ENCODE data around the gene COG7.

DNA sequence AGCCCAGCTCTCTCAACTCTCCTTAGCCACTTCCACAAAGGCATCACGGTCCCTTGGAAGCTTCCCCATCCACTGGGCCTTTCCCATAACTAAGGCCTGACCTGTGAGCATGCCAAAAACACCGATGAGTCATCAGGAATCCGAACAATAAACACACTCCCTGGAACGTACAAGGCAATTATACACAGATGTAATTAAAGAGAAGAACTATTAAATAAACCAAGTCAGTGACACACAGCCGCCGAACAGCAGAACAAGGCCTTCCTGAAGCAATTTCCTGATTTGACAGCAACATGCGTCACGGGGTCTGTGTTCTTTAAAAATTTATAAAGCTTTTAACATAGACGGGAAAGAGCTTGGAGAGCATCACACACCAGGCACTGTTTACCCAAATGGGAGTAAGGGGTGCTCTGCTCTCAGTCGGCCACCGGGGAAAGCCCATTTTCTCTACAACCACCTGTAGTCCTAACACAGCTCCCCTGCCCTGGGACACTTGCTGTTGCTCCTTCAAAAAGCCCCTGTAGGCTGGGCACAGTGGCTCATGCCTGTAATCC, 29.4 kb downstream of the COG7 start:
- TF ChIP-seq, protein P1, sequence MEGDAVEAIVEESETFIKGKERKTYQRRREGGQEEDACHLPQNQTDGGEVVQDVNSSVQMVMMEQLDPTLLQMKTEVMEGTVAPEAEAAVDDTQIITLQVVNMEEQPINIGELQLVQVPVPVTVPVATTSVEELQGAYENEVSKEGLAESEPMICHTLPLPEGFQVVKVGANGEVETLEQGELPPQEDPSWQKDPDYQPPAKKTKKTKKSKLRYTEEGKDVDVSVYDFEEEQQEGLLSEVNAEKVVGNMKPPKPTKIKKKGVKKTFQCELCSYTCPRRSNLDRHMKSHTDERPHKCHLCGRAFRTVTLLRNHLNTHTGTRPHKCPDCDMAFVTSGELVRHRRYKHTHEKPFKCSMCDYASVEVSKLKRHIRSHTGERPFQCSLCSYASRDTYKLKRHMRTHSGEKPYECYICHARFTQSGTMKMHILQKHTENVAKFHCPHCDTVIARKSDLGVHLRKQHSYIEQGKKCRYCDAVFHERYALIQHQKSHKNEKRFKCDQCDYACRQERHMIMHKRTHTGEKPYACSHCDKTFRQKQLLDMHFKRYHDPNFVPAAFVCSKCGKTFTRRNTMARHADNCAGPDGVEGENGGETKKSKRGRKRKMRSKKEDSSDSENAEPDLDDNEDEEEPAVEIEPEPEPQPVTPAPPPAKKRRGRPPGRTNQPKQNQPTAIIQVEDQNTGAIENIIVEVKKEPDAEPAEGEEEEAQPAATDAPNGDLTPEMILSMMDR (conservative IDR thresholded peaks at IDR 0.05 in 1 of 2, IDR thresholded peaks at IDR 0.05 in 1 of 2; ENCODE audit: low read depth in 1 of 2, low read length in 2 of 2) = no peak
- TF ChIP-seq EZH2 (IDR thresholded peaks at IDR 0.05; ENCODE audit: low read length, missing control alignments) = no peak
